Heart left ventricle (tissue), 13 donors: ENCODE measurements around the gene KCNQ1OT1.

Experiments used
- POLR2A ChIP-seq, 2 donors: fragments of 450-650 bp; IDR thresholded peaks; one replicate each; pipeline ENCODE4 v1.6.1; 2017; ENCODE audit warnings: antibody characterized with exemption in 2 of 2, mild to moderate bottlenecking in 2 of 2, moderate library complexity in 2 of 2
- TF ChIP-seq, protein P1 (sequence below), 12 donors: fragments of 200-600 bp; sonication (generic) in 4 of 12; IDR thresholded peaks; one replicate each; pipeline versions ENCODE4 v1.5.0 to v1.8.0; 2018 to 2022; ENCODE audit warnings: antibody characterized with exemption in 12 of 12, mild to moderate bottlenecking in 5 of 12
- donor health status: ischemic (EF 13 %, LVEDD 7.1; RV severe dilation, severe dysfunction).
- donor health status: DM: no; HTN: yes; CAD: no.
- donor health status: DM: no; HTN: no; CAD: no.
- donor health status: ischemic (EF 25% LVEDD 6.9; RV normal size, moderate dysfunction).
- donor health status: ischemic (EF 25% LVEDD 5.7; RV mildly dilated, moderate dysfunction).
- donor health status: ischemic (EF 35%, LVEDD 5.7; RV mildly dilated, moderate dysfunction).
- donor health status: nonischemic (EF 11% LVEDD 7.7; RV severe dilation, severe dysfunction).
- donor health status: DM: yes; HTN: yes; CAD: no.
- donor health status: PGD.
- donor health status: ischemic (EF 29% LVEDD 5.4; RV normal size, mild dysfunction).
- donor health status: nonischemic (EF 23%, LVEDD 6.1; RV moderate dilation, normal function).

DNA sequence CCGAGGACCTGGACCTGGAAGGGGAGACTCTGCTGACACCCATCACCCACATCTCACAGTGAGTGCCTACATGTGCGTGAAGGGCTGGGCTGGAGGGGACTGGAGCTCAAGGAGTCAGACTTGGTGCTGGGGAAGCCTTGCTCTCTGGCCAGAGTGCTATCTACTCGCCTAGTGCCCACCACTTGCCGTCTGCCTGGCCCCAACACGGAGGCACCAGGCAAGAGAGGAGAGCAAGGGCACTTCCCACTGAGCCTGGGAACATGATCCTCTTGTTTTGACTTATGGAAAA lies 37.8 kb downstream of the KCNQ1OT1 start:
- TF ChIP-seq, protein P1, sequence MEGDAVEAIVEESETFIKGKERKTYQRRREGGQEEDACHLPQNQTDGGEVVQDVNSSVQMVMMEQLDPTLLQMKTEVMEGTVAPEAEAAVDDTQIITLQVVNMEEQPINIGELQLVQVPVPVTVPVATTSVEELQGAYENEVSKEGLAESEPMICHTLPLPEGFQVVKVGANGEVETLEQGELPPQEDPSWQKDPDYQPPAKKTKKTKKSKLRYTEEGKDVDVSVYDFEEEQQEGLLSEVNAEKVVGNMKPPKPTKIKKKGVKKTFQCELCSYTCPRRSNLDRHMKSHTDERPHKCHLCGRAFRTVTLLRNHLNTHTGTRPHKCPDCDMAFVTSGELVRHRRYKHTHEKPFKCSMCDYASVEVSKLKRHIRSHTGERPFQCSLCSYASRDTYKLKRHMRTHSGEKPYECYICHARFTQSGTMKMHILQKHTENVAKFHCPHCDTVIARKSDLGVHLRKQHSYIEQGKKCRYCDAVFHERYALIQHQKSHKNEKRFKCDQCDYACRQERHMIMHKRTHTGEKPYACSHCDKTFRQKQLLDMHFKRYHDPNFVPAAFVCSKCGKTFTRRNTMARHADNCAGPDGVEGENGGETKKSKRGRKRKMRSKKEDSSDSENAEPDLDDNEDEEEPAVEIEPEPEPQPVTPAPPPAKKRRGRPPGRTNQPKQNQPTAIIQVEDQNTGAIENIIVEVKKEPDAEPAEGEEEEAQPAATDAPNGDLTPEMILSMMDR (IDR thresholded peaks at IDR 0.05): no peak
- TF ChIP-seq POLR2A (IDR thresholded peaks at IDR 0.05): no peak
